Measurements from ENCODE around the gene POPDC2.
A peak's percentile ranks its signal among the peaks of the same experiment; 100 is the strongest.
"Not testable (repeated sequence)": the region's sequence is repeated elsewhere in the genome, so short reads cannot be mapped to it uniquely, and the experiment has no call there.

POPDC2 gene

GRCh38 chr3:119613201-119613600 lies 47.2 kb downstream of the POPDC2 start:
- DNase-seq = no peak

GRCh38 chr3:119611664-119612063 lies 48.7 kb downstream of the POPDC2 start:
- DNase-seq = no peak

DNA sequence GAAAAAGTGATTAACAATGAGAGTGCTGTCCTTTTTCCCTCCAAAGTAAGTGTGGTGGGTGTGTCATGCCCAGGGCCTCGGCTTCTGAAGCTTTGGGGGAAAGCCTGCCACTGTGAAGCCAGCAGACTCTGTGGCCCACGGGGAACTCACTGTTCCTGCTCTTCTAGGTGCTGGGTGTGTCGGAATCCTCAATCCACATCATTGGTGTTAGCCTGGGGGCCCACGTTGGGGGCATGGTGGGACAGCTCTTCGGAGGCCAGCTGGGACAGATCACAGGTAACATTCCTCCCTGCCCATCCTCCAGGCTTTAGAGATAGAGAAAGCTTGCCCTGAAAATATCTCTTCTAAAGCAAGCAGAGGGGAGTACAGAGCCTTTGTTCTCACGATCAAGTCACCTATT lies 51.1 kb downstream of the POPDC2 start:
- no peak for DNase-seq

DNA sequence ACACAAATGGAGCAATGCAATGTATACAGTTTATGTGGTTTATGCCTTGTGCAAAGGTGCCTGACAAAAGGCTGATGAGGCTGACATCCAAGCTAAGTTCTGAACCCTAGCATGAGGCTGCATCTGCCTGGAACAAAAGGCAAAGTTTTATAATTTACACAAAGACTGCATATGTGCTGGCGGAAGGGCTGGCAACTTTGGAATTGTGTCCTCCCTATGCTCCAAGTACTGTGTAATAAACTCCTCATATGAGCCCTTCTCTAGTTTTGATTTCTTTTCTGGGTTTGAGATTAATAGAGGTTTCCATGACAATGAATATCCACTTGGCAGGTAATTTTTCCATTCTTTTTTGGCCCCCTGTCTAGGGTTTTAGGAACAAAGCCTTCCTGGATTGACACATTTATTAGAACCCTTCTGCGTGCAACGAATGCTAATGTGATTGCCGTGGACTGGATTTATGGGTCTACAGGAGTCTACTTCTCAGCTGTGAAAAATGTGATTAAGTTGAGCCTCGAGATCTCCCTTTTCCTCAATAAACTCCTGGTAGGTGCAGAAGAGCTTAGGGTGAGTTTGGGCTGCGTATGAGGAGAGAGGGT lies 51.9 kb downstream of the POPDC2 start:
- DNase-seq = no peak

- DNase-seq = no peak
Observed at GRCh38 chr3:119604878-119605277, 55.5 kb downstream of the POPDC2 start.

DNA sequence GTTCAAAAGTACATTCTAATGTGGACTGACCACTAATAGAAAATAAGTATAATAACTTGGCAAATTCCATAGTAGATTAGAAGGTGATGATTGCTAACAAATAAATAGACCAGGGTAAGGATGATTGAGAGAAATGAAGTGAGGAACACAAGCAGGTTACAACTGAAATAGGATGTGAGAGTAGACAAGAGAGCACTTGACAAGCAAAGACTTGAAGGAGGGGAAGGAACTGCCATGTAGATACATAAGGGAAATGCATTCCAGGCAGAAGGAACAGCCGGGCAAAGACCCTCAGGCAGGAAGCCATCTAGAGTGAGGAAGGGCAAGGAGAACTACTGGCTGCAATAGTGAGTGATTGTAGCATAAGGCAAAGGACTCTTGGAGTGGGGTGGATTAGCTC lies 57.7 kb downstream of the POPDC2 start:
- DNase-seq = no peak

GRCh38 chr3:119601154-119601553 lies 59.2 kb downstream of the POPDC2 start:
- no peak for DNase-seq

DNA sequence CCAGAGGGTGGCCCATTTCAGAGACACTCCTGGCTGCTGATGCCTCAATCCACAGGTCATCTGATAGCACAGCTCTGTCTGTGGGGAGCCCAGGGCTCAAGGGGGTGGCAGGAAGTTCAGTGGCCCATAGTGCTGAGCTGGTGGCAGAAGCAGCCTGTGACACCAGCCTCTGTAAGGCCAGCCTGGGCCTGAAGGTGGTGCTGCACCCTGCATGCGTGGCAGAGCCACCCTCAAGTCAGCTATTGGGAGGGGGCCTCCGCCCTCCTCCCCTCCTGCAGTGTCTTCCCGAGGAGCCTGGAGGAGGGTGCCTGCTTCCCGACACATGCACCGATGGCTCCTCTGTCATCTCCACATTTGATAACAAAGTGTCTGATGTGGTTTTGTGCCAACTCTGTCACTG lies 59.7 kb downstream of the POPDC2 start:
- peak in 1 of 5 experiments; percentile 73 for DNase-seq

- DNase-seq = no peak
Observed at GRCh38 chr3:119599558-119600174, 60.7 kb downstream of the POPDC2 start.

DNA sequence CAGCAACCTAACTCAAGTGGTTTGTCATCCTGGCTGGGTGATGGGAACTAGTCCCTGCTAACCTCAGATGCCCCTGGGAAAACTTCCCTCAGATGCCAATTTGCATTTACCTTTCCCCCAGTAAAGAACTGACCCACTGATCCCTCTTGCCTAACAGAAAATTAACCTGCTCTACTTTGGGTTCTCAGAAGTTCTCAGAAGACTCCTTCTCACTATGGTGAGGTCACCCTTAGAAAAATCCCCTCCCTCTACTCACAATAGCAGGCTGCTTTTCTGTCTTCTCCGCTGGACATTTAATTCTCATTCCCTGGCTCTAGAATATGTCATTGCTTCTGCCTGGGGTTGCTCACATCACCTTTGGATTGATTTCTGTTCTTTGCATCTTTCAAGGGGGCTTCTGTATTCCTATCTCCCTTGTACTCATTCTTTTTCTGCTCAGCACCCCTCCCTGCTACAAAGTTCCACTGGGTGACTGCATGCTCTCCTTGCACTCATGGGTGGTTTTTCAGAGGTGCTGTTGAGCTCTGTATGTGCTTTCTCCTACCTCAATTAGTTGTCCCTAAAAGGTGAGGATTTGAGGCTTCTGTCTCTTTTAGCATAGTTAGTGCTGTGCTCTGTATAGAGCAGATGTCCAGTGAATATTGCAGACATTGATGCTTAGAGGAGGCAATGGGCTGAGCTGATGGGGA lies 61.8 kb downstream of the POPDC2 start:
- DNase-seq = no peak

DNA sequence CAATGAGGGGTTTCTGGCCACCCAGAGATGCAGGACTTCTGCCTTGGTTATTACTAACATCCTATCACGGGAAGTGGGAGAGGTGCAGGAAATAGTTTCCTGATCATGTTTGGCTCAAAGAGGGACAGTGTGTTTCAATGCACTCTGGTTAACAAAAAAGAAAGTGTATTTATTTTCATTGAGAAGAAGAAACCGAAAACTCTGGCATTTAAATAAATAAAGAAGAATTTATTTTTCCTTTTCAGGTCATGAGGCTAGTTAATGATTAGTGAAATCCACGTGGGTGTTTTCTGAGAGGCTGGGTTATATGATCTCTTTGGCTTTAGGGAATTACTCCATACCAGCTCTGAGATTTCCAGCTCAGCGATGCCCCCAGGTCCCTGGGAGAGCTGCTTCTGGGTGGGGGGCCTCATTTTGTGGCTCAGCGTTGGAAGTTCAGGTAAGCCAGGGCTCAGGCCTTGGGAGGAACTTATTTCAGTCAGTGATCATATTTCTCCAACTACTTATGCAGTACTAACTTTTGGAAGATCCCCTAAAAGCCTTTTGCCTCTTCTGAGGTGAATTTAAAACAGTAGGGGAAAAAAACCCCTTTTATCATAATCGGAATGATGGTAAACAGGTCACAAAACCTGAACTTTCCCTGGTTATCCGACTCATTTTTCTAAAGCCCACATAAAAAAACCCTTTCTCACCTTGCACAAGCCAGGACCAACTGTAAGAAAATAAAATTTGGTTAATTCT lies 62.7 kb downstream of the POPDC2 start, which contains the start of gene PLA1A:
PLA1A (plus strand) TSS at position 338 of the 741 bp plus-strand sequence; CDS start at position 367, 29 bp downstream.
- DNase-seq = no peak

DNA sequence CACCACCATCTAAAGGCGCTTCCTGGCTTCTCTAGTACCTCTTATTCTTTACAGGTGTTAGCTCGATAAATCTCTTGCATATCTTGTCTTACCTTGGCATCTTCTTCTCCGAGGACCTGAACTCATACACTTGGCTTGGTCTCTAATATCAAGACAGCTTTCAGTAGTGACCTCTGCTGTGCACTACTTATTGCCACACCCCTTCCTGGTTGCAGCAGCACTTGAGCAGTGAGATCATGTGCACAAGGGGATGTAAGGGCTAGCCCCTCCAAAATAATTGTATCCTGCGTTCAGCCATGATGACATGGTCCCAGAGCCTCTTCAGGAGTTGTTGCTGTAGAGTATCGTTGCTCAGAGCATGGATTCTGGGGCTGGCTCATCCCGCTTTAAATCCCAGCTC lies 64.0 kb downstream of the POPDC2 start:
- no peak for DNase-seq

GRCh38 chr3:119595639-119596334 lies 64.6 kb downstream of the POPDC2 start:
- DNase-seq = no peak

GRCh38 chr3:119594929-119595328 lies 65.5 kb downstream of the POPDC2 start:
- DNase-seq = not testable (repeated sequence)

- no peak for DNase-seq
Observed at GRCh38 chr3:119594066-119594465, 66.3 kb downstream of the POPDC2 start.

DNA sequence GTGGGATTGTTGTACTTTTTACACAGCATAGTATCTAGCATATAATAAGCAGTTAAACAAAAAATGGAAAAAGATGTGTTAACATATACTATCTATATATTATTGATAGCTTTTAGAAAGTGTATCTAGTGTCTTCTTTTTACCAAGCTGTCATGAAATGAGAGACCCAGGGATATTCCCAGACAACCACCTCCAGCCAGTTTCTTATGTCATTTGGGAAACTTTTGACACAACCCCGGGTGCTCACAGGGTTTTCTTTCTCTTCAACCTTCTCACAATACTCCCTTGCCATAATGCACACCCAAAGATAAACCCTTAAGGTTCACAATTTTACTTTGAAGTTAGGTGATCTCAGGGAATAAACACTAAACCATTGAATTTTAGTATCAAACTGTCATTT lies 67.5 kb downstream of the POPDC2 start:
- DNase-seq = no peak
